Ishikawa (cell line): Measurements from ENCODE around the gene KCTD16.

Experiments
- CEBPB ChIP-seq: IDR thresholded peaks from 2 replicates; pipeline ENCODE4 v1.6.1; 2012
- CREB1 ChIP-seq: IDR thresholded peaks from 2 replicates; pipeline ENCODE4 v1.6.1; 2012; ENCODE audit warnings: low read depth
- EGR1 ChIP-seq: IDR thresholded peaks from 2 replicates; pipeline ENCODE4 v1.6.1; 2012
- EP300 ChIP-seq: IDR thresholded peaks from 2 replicates; pipeline ENCODE4 v1.6.1; 2012; ENCODE audit warnings: borderline replicate concordance
- FOXM1 ChIP-seq: IDR thresholded peaks from 2 replicates; pipeline ENCODE4 v1.6.1; 2012; ENCODE audit warnings: low read depth, borderline replicate concordance
- MAX ChIP-seq: IDR thresholded peaks from 2 replicates; pipeline ENCODE4 v1.6.1; 2012
- NFIC ChIP-seq: IDR thresholded peaks from 2 replicates; pipeline ENCODE4 v1.6.1; 2012
- RAD21 ChIP-seq: IDR thresholded peaks from 2 replicates; pipeline ENCODE4 v1.6.1; 2012; ENCODE audit warnings: low read depth
- REST ChIP-seq: IDR thresholded peaks from 2 replicates; pipeline ENCODE4 v1.6.1; 2012; ENCODE audit warnings: low read depth, mild to moderate bottlenecking
- TAF1 ChIP-seq: IDR thresholded peaks from 2 replicates; pipeline ENCODE4 v1.6.1; 2012; ENCODE audit warnings: low read depth, mild to moderate bottlenecking
- YY1 ChIP-seq: IDR thresholded peaks from 2 replicates; pipeline ENCODE4 v1.6.1; 2012; ENCODE audit warnings: low read depth

GRCh38 chr5:144403058-144403457 lies 232.4 kb downstream of the KCTD16 start:
- TF ChIP-seq NFIC (no peak), EP300 (no peak), CREB1 (no peak), EGR1 (no peak), RAD21 (no peak), TAF1 (no peak), MAX (no peak), REST (no peak), CEBPB (no peak), FOXM1 (no peak), YY1 (no peak)
